ENCODE results near the gene DYNC2LI1. TPM values are rescaled to one million over a fixed set of nuclear protein-coding genes. Genes with fewer than 3 reads are reported as not detected.

DYNC2LI1 gene
- total and polyA plus RNA-seq, 2 of the 8 experiments (the other 6 are each of a cell fraction or from before 2014, with no cell fraction given), result 3.9 to 7.6 TPM

GRCh38 chr2:43766006-43766405 lies 7.8 kb upstream of the DYNC2LI1 start (continued):
- TF ChIP-seq SUZ12 (IDR thresholded peaks at IDR 0.05; ENCODE audit: low read length), result no peak
- TF ChIP-seq CBX8 (IDR thresholded peaks at IDR 0.05; ENCODE audit: borderline replicate concordance, low read depth, low read length), result no peak
- TF ChIP-seq, protein P1, sequence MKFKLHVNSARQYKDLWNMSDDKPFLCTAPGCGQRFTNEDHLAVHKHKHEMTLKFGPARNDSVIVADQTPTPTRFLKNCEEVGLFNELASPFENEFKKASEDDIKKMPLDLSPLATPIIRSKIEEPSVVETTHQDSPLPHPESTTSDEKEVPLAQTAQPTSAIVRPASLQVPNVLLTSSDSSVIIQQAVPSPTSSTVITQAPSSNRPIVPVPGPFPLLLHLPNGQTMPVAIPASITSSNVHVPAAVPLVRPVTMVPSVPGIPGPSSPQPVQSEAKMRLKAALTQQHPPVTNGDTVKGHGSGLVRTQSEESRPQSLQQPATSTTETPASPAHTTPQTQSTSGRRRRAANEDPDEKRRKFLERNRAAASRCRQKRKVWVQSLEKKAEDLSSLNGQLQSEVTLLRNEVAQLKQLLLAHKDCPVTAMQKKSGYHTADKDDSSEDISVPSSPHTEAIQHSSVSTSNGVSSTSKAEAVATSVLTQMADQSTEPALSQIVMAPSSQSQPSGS (IDR thresholded peaks at IDR 0.05; ENCODE audit: low read length), result no peak
- TF ChIP-seq CTBP2 (IDR thresholded peaks at IDR 0.05; ENCODE audit: borderline replicate concordance, insufficient read depth, insufficient read length, low read length), result no peak
- TF ChIP-seq BRCA1 (IDR thresholded peaks at IDR 0.05; ENCODE audit: low read depth, low read length), result no peak
- no peak for TF ChIP-seq CBX5 (IDR thresholded peaks at IDR 0.05; ENCODE audit: low read depth, low read length)
- TF ChIP-seq TCF12 (IDR thresholded peaks at IDR 0.05; ENCODE audit: low read depth, low read length), result no peak
